ENCODE data around the gene CAB39.

- TF ChIP-seq CTCF (IDR thresholded peaks at IDR 0.05; ENCODE audit: insufficient read depth, low read depth, low read length): no peak
- no peak for TF ChIP-seq EZH2 (IDR thresholded peaks at IDR 0.05; ENCODE audit: insufficient read depth, low read length)
These were observed 49.1 kb downstream of the CAB39 start for GRCh38 chr2:230761704-230762103.
